C4-2B (cell line): ENCODE measurements around the gene TRIM4.
"Not testable (repeated sequence)": the region's sequence is repeated elsewhere in the genome, so short reads cannot be mapped to it uniquely, and the experiment has no call there.

Experiments used
- ZFX ChIP-seq: fragments of 450-650 bp; IDR thresholded peaks from 2 replicates; pipeline ENCODE4 v1.6.1; 2017
- TF ChIP-seq, protein P1 (sequence below): fragments of 450-650 bp; conservative IDR thresholded peaks from 2 replicates; pipeline ENCODE4 v1.5.1; 2017; ENCODE audit warnings: mild to moderate bottlenecking

DNA sequence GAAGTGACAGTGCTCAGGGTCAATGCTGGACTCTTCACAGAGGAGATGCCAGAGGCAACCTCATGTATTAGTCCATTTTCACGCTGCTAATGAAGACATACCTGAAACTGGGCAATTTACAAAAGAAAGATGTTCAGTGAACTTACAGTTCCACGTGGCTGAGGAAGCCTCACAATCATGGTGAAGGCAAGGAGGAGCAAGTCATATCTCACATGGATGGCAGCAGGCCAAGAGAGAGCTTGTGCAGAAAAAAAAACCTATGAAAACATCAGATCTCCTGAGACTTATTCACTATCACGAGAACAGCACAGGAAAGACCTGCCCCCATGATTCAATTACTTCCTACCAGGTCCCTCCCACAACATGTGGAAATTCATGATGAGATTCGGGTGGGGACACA, 15.7 kb upstream of the TRIM4 start:
- TF ChIP-seq, protein P1, sequence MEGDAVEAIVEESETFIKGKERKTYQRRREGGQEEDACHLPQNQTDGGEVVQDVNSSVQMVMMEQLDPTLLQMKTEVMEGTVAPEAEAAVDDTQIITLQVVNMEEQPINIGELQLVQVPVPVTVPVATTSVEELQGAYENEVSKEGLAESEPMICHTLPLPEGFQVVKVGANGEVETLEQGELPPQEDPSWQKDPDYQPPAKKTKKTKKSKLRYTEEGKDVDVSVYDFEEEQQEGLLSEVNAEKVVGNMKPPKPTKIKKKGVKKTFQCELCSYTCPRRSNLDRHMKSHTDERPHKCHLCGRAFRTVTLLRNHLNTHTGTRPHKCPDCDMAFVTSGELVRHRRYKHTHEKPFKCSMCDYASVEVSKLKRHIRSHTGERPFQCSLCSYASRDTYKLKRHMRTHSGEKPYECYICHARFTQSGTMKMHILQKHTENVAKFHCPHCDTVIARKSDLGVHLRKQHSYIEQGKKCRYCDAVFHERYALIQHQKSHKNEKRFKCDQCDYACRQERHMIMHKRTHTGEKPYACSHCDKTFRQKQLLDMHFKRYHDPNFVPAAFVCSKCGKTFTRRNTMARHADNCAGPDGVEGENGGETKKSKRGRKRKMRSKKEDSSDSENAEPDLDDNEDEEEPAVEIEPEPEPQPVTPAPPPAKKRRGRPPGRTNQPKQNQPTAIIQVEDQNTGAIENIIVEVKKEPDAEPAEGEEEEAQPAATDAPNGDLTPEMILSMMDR, result not testable (repeated sequence)
- not testable (repeated sequence) for TF ChIP-seq ZFX
